GM19468 (cell line): ENCODE measurements around the gene SPTBN5.

Experiments
- ATAC-seq: cut with Tn5 transposase; IDR thresholded peaks from one replicate; pipeline ENCODE4 v1.9.1; 2021; ENCODE audit warnings: mild to moderate bottlenecking, moderate library complexity, moderate number of reproducible peaks; ENCODE audit not compliant: unreplicated experiment; ENCODE audit errors: extremely low read depth

SPTBN5 gene

GRCh38 chr15:41851755-41852370 is 42.0 kb downstream of the SPTBN5 start:
- no peak for ATAC-seq

- ATAC-seq, result no peak
These were observed 42.7 kb downstream of the SPTBN5 start for GRCh38 chr15:41851167-41851523.

- no peak for ATAC-seq
These were observed 43.2 kb downstream of the SPTBN5 start for GRCh38 chr15:41850482-41851166.

GRCh38 chr15:41849861-41850260 is 44.0 kb downstream of the SPTBN5 start:
- ATAC-seq, result no peak

- no peak for ATAC-seq
These were observed 44.6 kb downstream of the SPTBN5 start for GRCh38 chr15:41849204-41849603.

GRCh38 chr15:41848631-41849030 is 45.2 kb downstream of the SPTBN5 start:
- ATAC-seq, result no peak

GRCh38 chr15:41847981-41848380 is 45.9 kb downstream of the SPTBN5 start:
- ATAC-seq, result no peak

- no peak for ATAC-seq
These were observed 46.6 kb downstream of the SPTBN5 start for GRCh38 chr15:41847206-41847605.

GRCh38 chr15:41844814-41845213 is 49.0 kb downstream of the SPTBN5 start:
- ATAC-seq, result no peak

- ATAC-seq, result no peak
These were observed 50.3 kb downstream of the SPTBN5 start for GRCh38 chr15:41843571-41843970.

GRCh38 chr15:41842229-41842628 is 51.6 kb downstream of the SPTBN5 start:
- no peak for ATAC-seq

GRCh38 chr15:41841131-41841530 is 52.7 kb downstream of the SPTBN5 start:
- no peak for ATAC-seq

- no peak for ATAC-seq
These were observed 53.2 kb downstream of the SPTBN5 start for GRCh38 chr15:41840673-41841072.

GRCh38 chr15:41839781-41840491 is 53.9 kb downstream of the SPTBN5 start:
- ATAC-seq, result no peak

- ATAC-seq, result no peak
These were observed 55.4 kb downstream of the SPTBN5 start, which contains the start of gene PLA2G4B for GRCh38 chr15:41838400-41838897. TSS of gene PLA2G4B (plus strand) at chr15:41838847. CDS start at chr15:41838914, 67 bp downstream.

GRCh38 chr15:41836713-41837454 is 57.0 kb downstream of the SPTBN5 start:
- no peak for ATAC-seq

- no peak for ATAC-seq
These were observed 57.8 kb downstream of the SPTBN5 start for GRCh38 chr15:41836073-41836472.

- no peak for ATAC-seq
These were observed 59.8 kb downstream of the SPTBN5 start for GRCh38 chr15:41834096-41834495.

- ATAC-seq, result no peak
These were observed 61.0 kb downstream of the SPTBN5 start for GRCh38 chr15:41832875-41833274.

GRCh38 chr15:41832208-41832607 is 61.6 kb downstream of the SPTBN5 start:
- no peak for ATAC-seq
